Measurements from ENCODE around the gene ITGB4.
A peak's percentile ranks its signal among the peaks of the same experiment; 100 is the strongest.

Gene ITGB4

DNA sequence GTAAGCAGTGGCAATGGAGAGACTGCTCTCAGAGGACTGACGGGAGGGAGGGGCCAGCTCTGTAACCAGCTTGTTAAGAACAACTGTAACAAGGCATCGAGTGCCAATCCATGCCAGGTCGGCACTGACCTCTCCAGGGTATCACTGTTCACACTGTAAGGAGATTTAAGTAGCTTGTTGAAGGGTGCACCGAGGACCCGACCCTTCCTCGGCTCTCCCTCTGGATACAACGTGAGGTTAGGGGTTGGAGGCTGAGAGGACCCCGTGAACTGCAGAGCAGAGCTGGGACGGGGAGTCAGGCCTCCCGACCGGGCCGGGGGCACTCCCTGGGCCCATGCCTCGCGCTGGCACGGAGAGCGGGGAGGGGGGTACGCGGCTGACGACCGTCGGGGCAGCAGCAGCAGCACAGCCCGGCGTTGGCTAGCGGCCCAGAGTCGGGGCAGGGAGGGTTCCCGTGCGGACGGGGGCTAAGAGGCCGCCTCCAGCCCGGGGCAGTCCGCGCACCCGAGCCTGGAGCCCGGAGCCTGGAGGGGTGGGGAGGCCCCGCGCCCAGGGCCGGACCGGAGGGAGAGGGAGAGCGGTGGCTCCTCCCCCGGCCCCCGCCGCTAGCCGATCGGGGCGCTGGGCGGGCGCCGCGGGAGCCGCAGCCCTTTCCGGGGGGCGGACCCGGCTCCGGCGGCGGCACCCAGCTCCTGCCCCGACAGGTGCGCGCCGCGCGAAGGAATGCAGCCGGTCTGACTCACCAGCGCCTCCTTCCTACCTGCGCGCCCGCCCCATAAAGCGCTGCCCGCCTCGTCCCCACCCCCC is at the start of gene ITGB4:
Gene ITGB4 (plus strand): TSS at position 804 of the 807 bp plus-strand sequence. CDS start 3,245 bp downstream, outside the sequence.
- TF ChIP-seq, protein P1, sequence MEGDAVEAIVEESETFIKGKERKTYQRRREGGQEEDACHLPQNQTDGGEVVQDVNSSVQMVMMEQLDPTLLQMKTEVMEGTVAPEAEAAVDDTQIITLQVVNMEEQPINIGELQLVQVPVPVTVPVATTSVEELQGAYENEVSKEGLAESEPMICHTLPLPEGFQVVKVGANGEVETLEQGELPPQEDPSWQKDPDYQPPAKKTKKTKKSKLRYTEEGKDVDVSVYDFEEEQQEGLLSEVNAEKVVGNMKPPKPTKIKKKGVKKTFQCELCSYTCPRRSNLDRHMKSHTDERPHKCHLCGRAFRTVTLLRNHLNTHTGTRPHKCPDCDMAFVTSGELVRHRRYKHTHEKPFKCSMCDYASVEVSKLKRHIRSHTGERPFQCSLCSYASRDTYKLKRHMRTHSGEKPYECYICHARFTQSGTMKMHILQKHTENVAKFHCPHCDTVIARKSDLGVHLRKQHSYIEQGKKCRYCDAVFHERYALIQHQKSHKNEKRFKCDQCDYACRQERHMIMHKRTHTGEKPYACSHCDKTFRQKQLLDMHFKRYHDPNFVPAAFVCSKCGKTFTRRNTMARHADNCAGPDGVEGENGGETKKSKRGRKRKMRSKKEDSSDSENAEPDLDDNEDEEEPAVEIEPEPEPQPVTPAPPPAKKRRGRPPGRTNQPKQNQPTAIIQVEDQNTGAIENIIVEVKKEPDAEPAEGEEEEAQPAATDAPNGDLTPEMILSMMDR (IDR thresholded peaks at IDR 0.05), result no peak
- Mint-ChIP-seq H3K27me3 (ENCODE audit: low read depth, poor library complexity) (peaks cover 77% of the 10 kb centered on the region), H3K36me3 (ENCODE audit: low read depth) (no peaks in the 10 kb centered on the region), H3K4me3 (peak within 1 kb of the TSS; percentile 76), H3K27ac (no peak within 1 kb of the TSS), H3K4me1 (no peaks in the 10 kb centered on the region), H3K9me3 (no peaks in the 10 kb centered on the region)
- DNase-seq, result peak; percentile 66

DNA sequence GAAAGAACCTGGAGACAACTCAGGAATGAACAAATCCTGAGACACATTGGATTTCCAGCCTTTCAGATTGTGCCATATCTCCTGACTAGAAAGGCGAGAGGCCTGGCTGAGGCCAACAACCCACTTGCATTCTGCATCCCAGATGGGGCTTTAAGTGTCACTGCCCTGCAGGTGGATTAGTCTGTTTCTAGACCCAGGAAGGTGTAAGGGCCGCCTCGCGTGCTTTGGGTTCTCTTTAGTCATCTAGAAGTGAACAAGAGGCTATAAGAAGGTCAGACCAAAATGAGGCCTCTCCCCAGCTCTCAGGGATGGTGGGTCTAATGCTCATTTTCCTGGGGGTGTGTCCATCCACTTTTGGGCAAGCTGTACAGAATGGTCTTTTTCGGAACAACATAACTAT is 49.2 kb upstream of the ITGB4 start:
- TF ChIP-seq, protein P1 (IDR thresholded peaks at IDR 0.05), result no peak
- Mint-ChIP-seq H3K27ac (no peak overlapping the region), H3K36me3 (ENCODE audit: low read depth) (peaks cover 44% of the 10 kb centered on the region), H3K4me1 (peaks cover 10% of the 10 kb centered on the region), H3K9me3 (no peaks in the 10 kb centered on the region), H3K27me3 (ENCODE audit: low read depth, poor library complexity) (no peaks in the 10 kb centered on the region), H3K4me3 (no peak overlapping the region)
- no peak for DNase-seq

DNA sequence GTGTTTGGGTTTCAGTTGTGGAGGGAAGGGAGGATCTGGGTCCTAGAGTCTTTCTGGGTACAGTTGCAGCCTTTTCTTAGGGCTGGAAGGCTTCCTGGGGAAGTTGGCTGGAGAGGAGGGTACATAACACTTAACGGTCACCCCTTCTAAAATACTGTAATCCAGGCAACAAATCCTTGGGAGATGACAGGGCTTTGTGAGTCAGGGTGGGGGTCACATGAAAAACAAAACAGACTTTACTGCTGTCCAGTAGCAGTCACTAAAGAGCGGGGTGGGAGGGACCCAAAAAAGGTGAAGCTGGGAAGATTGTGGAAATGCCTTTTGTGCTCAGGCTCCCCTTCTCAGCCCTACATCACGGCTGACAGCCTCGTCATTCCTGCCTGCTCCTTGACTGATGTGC is 47.8 kb upstream of the ITGB4 start:
- no peak for DNase-seq
- Mint-ChIP-seq H3K9me3 (no peaks in the 10 kb centered on the region), H3K27ac (no peak overlapping the region), H3K36me3 (ENCODE audit: low read depth) (peaks cover 42% of the 10 kb centered on the region), H3K4me1 (peaks cover 5% of the 10 kb centered on the region), H3K27me3 (ENCODE audit: low read depth, poor library complexity) (no peaks in the 10 kb centered on the region), H3K4me3 (no peak overlapping the region)
- TF ChIP-seq, protein P1 (IDR thresholded peaks at IDR 0.05), result no peak

DNA sequence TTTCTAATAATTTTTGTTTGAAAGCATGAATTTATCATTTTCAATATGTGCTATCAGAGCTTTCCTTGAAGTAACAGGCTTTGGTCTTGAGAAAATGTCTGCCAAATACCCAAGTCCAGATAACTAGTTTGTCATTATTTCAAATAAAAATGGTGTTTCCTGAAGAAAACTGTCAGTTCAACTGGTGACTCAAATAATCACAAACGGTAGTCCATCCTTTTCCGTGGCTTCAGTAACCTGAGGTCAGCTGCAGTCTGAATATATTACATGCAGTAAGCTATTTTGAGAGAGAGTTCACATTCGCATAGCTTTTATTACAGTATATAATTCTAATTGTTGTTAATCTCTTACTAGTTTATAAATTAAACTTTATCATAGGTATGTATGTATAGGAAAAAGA is 44.8 kb upstream of the ITGB4 start:
- Mint-ChIP-seq H3K27ac (no peak overlapping the region), H3K36me3 (ENCODE audit: low read depth) (peaks cover 37% of the 10 kb centered on the region), H3K4me3 (no peak overlapping the region), H3K9me3 (no peaks in the 10 kb centered on the region), H3K4me1 (no peaks in the 10 kb centered on the region), H3K27me3 (ENCODE audit: low read depth, poor library complexity) (no peaks in the 10 kb centered on the region)
- TF ChIP-seq, protein P1 (IDR thresholded peaks at IDR 0.05), result no peak
- no peak for DNase-seq

DNA sequence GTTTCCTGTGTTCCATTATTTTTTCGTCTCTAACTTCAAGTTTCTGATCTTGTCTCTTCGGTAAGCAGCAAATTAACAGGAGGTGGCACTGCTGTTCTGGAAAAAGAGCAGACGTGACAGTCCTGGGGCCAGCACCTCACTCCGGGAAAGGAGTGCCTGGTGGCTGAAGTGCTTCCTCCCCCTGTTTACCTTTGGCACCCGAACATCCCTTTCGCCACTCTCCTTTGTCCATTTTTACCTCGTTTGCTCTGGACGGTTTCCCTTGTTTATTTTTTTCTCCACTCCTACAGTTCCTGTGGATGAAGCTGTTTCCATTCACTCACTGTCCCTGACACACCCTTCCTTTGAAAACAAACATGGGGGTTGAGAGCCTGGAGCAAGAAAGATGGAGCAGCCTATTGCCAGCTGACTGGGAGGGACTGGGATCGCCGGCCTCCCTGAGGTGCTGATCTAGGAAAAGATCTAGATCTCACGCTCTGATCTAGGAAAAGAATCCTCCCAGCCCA is 41.5 kb upstream of the ITGB4 start:
- Mint-ChIP-seq H3K27ac (peak overlapping the region; percentile 94), H3K4me3 (no peak overlapping the region), H3K4me1 (no peaks in the 10 kb centered on the region), H3K9me3 (no peaks in the 10 kb centered on the region), H3K27me3 (ENCODE audit: low read depth, poor library complexity) (no peaks in the 10 kb centered on the region), H3K36me3 (ENCODE audit: low read depth) (peaks cover 32% of the 10 kb centered on the region)
- no peak for DNase-seq
- TF ChIP-seq, protein P1 (IDR thresholded peaks at IDR 0.05), result no peak

DNA sequence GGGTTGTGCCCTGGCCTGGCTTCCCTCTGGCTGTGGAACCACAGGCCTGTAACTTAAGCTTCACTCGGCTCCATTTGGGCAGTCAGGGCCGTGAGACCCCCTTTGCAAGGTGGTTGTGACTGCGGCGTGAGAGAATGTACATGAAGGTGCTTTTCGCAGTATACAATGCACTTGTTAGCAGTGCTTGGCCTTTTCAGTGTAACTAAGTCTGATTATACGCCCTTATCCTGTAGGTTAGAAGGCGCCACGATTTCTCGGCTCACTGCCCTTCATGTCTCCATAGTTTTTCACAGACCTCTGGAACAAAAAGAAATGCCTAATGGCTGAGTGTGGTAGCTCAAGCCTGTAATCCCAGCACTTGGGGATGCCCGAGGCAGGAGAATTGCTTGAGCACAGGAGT is 40.8 kb upstream of the ITGB4 start:
- no peak for DNase-seq
- Mint-ChIP-seq H3K27ac (no peak overlapping the region), H3K4me1 (no peaks in the 10 kb centered on the region), H3K27me3 (ENCODE audit: low read depth, poor library complexity) (no peaks in the 10 kb centered on the region), H3K9me3 (no peaks in the 10 kb centered on the region), H3K36me3 (ENCODE audit: low read depth) (peaks cover 37% of the 10 kb centered on the region), H3K4me3 (no peak overlapping the region)
- TF ChIP-seq, protein P1 (IDR thresholded peaks at IDR 0.05), result no peak
